ENCODE measurements around the gene ALDH3B2.

Gene ALDH3B2

DNA sequence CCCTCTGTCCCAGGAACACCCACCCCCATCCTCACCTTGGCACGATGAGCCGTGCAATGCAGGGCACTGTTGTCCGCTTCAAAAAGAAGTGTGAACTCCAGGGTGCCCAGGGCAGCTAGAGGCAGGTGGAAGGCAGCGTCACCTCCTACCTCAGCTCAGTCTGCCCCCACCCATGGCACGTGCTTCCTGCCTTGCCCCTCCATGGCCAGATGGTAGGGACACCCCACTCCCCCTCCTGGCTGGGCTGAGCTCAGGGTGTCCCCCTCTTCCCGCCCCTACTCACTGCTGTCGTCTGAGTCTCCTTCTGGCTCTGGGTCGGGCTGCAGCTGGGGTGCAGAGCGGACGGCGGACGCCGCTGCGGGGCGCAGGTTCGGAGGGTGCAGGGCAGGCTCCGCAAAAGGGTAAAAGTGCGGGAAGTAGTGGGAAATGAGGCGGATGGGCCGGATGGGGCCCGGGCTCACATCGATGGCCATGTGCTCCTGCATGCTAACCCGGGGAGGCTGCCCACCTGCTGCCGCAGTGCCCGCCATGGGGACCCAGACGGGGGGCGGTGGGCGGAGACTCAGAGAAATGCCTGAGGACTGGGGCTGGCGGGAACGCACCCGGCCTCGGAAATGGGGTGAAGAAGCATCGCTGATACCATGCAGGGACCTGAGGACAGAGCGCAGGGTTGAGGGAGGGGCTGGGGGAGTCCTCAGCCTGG lies 58.5 kb downstream of the ALDH3B2 start:
- in situ Hi-C loops (cut with MboI; ENCODE audit: low sequenced_read_pairs) = no loop called here

DNA sequence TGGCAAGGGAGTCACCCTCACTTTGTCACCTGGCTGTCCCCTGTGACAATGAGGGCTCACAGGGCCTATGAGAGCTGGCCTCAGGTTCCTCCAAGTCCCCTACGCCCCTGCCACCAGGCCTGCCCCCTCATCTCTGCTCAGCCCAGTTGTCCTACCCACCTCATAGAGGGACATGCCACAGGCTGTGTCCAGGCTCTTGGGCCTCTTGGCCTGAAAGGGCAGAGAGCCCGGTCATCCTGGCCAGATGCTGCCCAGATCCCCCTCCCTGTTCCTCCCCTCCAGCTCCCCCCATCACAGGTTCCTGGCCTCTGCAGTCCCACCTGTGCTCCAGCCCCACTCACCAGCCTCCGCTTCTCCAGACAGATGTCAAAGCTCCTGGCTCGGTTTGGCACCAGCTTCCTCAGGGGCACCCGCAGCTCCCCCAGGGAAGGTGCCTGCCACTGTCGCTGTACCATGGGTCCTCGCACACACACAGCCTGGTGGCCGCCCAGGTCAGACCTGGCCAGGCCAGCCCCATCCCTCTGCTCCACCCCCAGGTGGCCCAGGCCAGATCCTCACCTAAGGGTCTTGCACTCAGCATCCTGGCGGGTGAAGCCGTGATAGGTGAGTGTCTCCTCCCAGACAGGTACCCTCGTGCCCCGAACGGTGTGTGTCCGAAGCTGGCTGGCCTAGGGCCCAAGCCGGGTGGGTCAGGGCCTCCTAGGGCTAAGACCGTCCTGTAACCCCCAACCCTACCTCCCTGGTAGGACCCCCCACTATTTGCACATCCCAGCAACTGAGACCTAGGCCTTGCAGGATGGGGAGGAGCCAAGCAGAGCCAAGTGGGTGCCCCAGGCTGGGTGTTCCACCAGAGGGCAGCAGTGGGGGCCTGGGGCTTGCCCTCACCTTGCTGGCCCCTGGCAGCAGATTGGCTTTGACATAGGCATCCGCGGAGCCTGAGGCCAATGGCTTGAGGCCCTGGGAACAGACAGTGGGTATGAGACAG lies 59.4 kb downstream of the ALDH3B2 start:
- in situ Hi-C loops (cut with MboI; ENCODE audit: low sequenced_read_pairs) = no loop called here

GRCh38 chr11:67613960-67614715 lies 60.3 kb downstream of the ALDH3B2 start:
- in situ Hi-C loops (cut with MboI; ENCODE audit: low sequenced_read_pairs) = no loop called here

DNA sequence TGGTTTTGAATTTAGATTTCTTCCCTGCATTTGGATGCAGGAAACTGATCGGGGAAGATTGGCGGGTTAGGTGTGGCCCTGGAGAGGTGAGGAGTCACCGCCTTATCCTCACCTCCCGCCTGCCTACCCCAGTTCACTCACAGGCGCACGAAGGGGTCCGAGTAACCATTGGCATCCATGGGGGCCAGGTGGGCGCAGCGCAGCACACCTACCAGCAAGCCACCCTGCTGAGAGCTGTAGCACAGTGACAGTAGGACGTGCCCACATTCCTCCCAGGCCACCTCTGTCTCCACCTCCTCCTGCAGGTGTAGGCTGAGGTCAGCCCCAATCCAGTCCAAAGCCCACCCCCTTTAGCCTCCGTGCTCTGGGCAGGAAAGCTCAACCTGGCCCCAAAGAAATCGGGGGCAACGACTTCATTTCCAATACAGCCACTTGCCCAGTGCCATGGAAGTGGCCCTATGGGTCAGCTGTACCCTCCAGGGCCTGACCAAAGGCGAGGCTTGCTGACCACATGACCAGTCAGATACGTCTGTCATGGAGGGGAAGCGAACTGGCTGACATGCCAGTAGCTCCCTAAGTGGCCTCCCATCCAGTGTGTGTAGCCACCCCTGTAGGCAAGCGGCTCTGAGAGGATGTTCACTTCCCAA lies 61.0 kb downstream of the ALDH3B2 start:
- in situ Hi-C loops (cut with MboI; ENCODE audit: low sequenced_read_pairs) = no loop called here

DNA sequence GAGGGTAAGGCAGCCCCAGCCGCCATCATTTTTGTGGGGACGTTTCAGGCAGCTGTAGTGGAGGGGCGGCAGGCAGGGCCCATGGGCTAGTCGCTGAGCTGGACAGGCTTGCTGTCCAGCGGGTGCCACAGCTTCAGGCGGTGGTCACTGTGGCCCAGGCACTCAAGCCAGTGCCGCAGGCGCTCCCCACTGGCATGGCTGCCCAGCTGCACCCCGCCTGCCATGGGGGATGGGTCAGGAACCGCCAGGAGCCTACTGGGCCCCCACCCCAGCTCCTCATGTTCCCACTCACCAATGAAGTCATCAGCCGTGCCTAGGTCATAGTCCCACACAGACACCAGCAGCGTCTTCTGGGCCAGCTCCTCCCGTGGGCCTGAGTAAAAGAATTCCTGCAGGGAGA lies 61.7 kb downstream of the ALDH3B2 start:
- in situ Hi-C loops (cut with MboI; ENCODE audit: low sequenced_read_pairs) = no loop called here

All from HL-60/S4 treated with retinoic acid at 250 ng/mL for 4 days and 3 days (cell line).